HepG2 (cell line): Measurements from ENCODE around the gene TPBGL. TPM values are rescaled to one million over a fixed set of nuclear protein-coding genes. Genes with fewer than 3 reads are reported as not detected.

Experiments
- GFI1 ChIP-seq: sonication (generic); formaldehyde crosslinking; IDR thresholded peaks from 2 replicates; pipeline ENCODE4 v1.5.0; 2020; ENCODE audit warnings: missing genetic modification reagents, mild to moderate bottlenecking, borderline replicate concordance
- KDM6A ChIP-seq: IDR thresholded peaks from 2 replicates; pipeline ENCODE4 v1.6.1; 2016; ENCODE audit warnings: low read depth
- TAF1 ChIP-seq: sonication (generic); formaldehyde crosslinking; IDR thresholded peaks from 2 replicates; pipeline ENCODE4 v1.4.0; 2020; ENCODE audit warnings: missing genetic modification reagents
- ZKSCAN5 ChIP-seq: sonication (generic); formaldehyde crosslinking; IDR thresholded peaks from 2 replicates; pipeline ENCODE4 v1.5.1; 2020; ENCODE audit warnings: mild to moderate bottlenecking, missing genetic modification reagents
- ZNF510 ChIP-seq: sonication (generic); formaldehyde crosslinking; IDR thresholded peaks from 2 replicates; pipeline ENCODE4 v1.4.0; 2020; ENCODE audit warnings: low read depth, mild to moderate bottlenecking, missing genetic modification reagents
- ZNF75D ChIP-seq: sonication (generic); formaldehyde crosslinking; IDR thresholded peaks from 2 replicates; pipeline ENCODE4 v1.8.1; 2023; ENCODE audit warnings: missing genetic modification reagents, mild to moderate bottlenecking, borderline replicate concordance
- ZSCAN22 ChIP-seq: sonication (generic); formaldehyde crosslinking; IDR thresholded peaks from 2 replicates; pipeline ENCODE4 v1.4.0; 2020; ENCODE audit warnings: mild to moderate bottlenecking, missing genetic modification reagents
- polyA plus RNA-seq, 8 experiments: library from polyadenylated mRNA; depleted of rRNA in 3 of 8; stranded (reverse) in 7 of 8; unstranded in 1 of 8; fragments of >200 nt; fragmentation: Illumina TruSeq in 4 of 8; extraction: Trizol in 4 of 8; gene quantifications; 2 replicates each; pipeline versions ENCODE4 v1.2.1 to v1.2.3, GENCODE V29; 2011 to 2016; ENCODE audit warnings: low read depth in 4 of 8, missing spikeins in 1 of 8, mixed read lengths in 1 of 8; ENCODE audit not compliant: insufficient read depth in 1 of 8
- total RNA-seq, 5 experiments: library from RNA; depleted of rRNA; stranded (reverse); fragments of >200 nt; fragmentation: Illumina TruSeq; extraction: Trizol; gene quantifications; 2 replicates each; pipeline ENCODE4 v1.2.3, GENCODE V29; 2016; ENCODE audit warnings: low read depth in 1 of 5
- TF ChIP-seq, protein P1 (sequence below): sonication (generic); formaldehyde crosslinking; IDR thresholded peaks from 2 replicates; pipeline ENCODE4 v1.8.0; 2022; ENCODE audit warnings: missing genetic modification reagents, mild to moderate bottlenecking, borderline replicate concordance
- TF ChIP-seq, protein P2 (sequence below): sonication (generic); formaldehyde crosslinking; IDR thresholded peaks from 2 replicates; pipeline ENCODE4; 2020; ENCODE audit warnings: missing genetic modification reagents, mild to moderate bottlenecking, borderline replicate concordance

TPBGL gene
- total and polyA plus RNA-seq, 2 of the 13 experiments (the other 11 are each of a cell fraction or from before 2014, with no cell fraction given) = not detected

DNA sequence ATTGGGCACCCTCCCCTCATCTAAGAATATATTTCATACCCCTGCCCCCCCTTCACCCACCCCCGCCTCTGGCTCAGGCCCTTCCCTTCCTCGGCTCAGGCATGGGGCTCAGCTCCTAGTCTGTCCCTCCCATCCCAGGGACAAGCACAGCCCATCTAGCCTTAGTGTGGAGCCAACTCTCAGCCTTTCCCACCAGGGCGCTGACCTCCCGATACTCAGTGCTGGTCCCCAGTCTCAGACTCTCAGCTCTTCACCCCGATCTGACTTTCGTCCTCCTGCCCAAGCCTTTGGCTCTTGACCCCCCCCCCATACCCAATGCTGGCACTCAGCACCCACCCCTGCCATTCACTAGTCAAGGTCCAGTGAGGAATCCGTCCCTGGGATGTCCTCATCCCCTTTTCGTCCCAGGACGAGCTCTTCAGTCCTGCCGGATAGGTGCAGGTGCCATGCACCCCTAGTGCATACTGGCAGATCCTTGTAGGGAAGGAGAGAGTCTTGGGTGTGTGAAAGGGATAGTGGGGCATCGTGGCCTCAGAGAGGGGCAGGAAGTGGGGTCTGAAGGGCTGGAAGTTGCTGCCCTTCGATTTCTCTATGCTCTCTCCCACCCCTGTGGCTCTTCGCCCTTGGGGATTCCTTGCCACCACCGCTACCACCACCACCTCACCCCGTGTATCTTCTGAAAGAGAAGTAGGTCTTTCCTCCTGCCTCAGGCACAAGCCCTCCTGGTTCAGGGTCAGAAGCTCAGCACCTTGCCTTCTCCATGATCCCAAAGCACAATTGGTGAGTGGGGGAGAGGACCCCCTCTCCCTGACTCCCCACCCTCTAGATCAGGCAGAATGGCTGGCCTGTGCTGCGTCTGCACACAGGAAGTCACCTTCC, 2.4 kb downstream of the TPBGL start (continued):
- no peak for TF ChIP-seq ZNF75D (CRISPR knock-in tag)
- TF ChIP-seq ZKSCAN5 (CRISPR knock-in tag) = no peak
- no peak for TF ChIP-seq ZNF510 (CRISPR knock-in tag)
- TF ChIP-seq, protein P1, sequence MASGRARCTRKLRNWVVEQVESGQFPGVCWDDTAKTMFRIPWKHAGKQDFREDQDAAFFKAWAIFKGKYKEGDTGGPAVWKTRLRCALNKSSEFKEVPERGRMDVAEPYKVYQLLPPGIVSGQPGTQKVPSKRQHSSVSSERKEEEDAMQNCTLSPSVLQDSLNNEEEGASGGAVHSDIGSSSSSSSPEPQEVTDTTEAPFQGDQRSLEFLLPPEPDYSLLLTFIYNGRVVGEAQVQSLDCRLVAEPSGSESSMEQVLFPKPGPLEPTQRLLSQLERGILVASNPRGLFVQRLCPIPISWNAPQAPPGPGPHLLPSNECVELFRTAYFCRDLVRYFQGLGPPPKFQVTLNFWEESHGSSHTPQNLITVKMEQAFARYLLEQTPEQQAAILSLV (CRISPR knock-in tag) = no peak
- TF ChIP-seq TAF1 (CRISPR knock-in tag) = no peak
- TF ChIP-seq, protein P2, sequence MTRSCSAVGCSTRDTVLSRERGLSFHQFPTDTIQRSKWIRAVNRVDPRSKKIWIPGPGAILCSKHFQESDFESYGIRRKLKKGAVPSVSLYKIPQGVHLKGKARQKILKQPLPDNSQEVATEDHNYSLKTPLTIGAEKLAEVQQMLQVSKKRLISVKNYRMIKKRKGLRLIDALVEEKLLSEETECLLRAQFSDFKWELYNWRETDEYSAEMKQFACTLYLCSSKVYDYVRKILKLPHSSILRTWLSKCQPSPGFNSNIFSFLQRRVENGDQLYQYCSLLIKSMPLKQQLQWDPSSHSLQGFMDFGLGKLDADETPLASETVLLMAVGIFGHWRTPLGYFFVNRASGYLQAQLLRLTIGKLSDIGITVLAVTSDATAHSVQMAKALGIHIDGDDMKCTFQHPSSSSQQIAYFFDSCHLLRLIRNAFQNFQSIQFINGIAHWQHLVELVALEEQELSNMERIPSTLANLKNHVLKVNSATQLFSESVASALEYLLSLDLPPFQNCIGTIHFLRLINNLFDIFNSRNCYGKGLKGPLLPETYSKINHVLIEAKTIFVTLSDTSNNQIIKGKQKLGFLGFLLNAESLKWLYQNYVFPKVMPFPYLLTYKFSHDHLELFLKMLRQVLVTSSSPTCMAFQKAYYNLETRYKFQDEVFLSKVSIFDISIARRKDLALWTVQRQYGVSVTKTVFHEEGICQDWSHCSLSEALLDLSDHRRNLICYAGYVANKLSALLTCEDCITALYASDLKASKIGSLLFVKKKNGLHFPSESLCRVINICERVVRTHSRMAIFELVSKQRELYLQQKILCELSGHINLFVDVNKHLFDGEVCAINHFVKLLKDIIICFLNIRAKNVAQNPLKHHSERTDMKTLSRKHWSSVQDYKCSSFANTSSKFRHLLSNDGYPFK (CRISPR knock-in tag) = no peak
- no peak for TF ChIP-seq GFI1 (CRISPR knock-in tag)
- no peak for TF ChIP-seq ZSCAN22 (CRISPR knock-in tag)
- no peak for TF ChIP-seq KDM6A
